Activated CD8-positive, alpha-beta memory T cell treated with anti-CD3 and anti-CD28 coated beads, Interleukin-2, amount 50 U/mL, for 1 hour (primary cell): Measurements from ENCODE around the gene IER3.
"Not testable (repeated sequence)": the region's sequence is repeated elsewhere in the genome, so short reads cannot be mapped to it uniquely, and the experiment has no call there.

Experiments used
- DNase-seq: peaks from one replicate; pipeline ENCODE4 v3.0.0-alpha.2; 2020; ENCODE audit errors: extremely low read depth

Gene IER3

GRCh38 chr6:30768634-30769087 is 24.3 kb upstream of the IER3 start:
- no peak for DNase-seq

DNA sequence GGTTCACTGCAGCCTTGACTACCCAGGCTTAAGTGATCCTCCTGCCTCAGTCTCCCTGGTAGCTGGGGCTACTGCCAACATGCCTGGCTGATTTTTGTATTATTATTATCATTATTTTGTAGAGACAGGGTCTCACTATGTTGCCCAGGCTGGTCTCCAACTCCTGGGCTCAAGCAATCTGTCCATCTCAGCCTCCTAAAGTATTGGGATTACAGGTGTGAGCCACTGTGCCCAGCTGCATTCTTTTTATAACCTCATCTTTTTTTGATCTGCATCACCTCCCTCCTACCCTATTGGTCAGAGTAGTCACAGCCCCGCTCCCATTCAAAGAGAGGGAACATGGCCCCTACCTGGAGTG is 23.6 kb upstream of the IER3 start:
- DNase-seq = no peak

DNA sequence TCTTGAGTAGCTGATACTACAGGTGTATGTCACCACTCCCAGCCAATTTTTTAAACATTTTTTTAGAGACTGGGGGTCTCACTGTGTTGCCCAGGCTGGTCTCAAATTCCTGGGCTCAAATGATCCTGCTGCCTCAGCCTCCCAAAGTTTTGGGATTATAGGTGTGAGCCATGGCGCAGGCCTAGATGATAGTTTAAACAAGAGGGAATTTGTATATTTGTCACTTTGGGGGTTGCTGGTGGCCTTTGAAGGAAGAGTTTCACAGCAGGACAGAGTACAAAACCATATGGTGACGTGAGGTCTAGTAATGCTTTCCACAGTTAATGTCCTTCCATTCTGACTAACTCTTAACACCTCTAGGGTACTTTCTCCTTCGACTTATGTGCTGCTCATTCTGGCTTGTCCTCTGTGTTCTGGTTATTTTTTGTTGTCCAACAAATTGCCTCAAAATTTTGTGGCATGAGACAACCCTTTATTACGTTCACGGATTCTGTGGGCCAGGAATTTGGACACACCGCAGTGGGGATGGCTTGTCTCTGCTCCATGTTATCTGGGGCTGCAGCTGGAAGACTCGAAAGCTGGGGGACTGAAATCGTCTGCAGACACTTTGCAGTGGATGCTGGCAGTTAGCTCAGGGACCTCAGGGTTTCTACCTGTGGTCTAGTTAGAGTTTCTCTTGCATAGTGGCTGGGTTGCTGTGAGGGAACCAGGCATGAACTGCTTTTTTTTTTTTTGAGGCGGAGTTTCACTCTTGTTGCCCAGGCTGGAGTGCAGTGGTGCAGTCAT is 23.0 kb upstream of the IER3 start:
- no peak for DNase-seq

- no peak for DNase-seq
These were observed 22.3 kb upstream of the IER3 start for GRCh38 chr6:30766461-30767157.

DNA sequence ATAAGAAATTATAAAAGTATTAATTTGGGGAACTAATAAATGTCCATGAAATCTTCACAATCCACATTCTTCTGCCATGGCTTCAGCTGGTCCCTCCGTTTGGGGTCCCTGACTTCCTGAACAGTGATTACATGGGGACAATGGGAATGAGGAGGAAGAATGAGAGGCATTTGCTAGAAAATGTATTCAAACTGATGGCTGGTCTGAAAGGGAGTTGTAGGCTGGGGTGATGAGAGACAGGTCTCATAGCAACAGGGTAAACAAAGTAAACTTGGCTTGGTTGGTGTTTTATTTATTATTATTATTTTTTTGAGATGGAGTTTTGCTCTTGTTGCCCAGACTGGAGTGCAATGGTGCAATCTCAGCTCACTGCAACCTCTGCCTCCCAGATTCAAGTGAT is 21.1 kb upstream of the IER3 start:
- DNase-seq = not testable (repeated sequence)

DNA sequence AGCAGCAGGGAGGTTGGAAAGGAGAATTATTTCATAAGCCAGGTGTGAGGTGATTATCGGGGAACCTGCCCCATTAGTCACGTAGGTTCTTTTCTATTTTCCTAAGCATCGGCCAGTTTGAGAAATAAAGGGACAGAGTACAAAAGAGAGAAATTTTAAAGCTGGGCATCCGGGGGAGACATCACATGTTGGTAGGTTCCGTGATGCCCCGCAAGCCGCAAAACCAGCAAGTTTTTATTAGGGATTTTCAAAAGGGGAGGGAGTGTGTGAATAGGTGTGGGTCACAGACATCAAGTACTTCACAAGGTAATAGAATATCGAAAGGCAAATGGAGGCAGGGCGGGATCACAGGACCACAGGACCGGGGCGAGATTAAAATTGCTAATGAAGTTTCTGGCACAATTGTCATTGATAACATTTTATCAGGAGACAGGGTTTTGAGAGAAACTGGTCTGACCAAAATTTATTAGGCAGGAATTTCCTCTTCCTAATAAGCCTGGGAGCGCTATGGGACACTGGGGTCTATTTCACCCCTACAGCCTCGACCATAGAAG is 20.2 kb upstream of the IER3 start:
- not testable (repeated sequence) for DNase-seq

- DNase-seq = no peak
These were observed 19.5 kb upstream of the IER3 start for GRCh38 chr6:30763618-30764489.

DNA sequence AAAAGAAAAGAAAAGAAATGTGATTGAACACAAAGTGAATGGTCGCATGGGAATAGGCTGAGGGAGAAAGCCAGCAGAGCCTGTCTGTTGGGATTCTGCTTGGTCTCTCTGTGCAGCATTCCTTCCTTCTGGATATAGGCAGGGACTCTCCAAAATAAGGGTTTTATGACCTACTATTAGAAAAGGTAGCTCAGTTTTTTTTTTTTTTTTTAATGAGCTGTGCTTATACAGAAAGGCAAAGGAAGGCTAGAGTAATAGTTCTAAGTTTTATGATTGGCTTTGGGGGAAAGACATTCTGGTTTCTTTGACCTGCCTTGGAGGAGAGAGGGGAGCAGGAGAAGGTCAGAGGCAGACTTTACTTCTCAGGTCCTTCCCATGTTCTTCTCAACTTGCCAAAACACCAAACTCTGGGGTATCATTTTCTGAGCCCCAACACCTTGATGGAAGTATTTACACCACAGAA is 18.8 kb upstream of the IER3 start:
- DNase-seq = no peak

DNA sequence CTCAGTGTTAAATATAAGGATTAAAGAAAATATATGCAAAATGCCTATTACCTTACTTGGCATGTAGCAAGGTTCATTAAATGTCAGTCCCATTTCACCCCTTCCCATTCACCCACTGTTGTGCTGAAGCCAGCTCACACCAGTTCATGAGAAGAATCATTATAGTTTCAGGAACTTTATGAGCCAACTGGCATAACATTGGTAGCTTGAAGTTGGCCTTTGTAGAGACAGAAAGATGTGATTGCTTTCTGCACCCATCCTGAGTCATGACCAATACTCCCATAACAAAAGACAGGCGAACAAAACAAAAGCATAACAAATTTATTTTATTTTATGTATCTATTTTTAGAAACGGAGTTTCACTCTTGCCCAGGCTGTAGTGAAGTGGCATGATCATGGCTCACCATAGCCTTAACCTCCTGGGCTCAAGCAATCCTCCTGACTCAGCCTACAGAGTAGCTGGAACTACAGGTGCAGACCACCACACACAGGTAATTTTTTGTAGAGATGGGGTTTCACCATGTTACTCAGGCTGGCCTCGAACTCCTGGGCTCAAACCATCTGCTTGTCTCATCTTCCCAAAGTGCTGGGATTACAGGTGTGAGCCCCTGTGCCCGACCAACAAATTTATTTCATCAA is 17.6 kb upstream of the IER3 start:
- no peak for DNase-seq

GRCh38 chr6:30760549-30760948 is 16.2 kb upstream of the IER3 start:
- DNase-seq = no peak

- DNase-seq = no peak
These were observed 15.4 kb upstream of the IER3 start for GRCh38 chr6:30759575-30760239.

DNA sequence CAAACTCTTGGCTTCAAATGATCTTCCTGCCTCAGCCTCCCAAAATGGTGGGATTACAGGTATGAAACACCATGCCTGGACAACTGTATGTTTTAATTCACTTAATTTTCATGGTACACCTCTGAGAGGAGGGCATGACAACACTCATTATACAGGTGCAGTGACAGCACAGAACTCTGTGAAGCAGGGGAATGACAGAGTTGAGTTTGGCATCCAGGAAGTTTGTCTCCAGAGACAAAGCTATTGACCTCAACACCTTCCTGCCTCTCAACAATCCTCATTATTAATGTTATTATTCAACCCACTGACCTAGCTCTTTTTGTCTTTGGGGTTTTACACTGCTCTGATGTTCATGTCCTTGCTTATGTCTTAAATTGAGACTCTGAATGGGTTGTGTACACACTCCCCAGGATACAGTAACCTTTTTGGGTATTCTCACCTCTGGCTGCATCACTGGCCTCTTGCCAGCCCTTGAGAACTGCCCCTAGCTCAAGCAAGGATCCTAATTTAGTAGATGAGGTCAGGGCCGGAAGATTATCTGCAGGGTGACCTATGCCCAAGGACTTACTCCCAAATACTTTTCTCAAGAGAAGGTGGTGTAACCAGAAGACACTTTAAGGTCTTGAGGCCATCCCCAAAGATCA is 13.0 kb upstream of the IER3 start:
- no peak for DNase-seq

- DNase-seq = not testable (repeated sequence)
These were observed 12.2 kb upstream of the IER3 start for GRCh38 chr6:30756405-30757003.

GRCh38 chr6:30754631-30755030 is 10.3 kb upstream of the IER3 start:
- DNase-seq = no peak

DNA sequence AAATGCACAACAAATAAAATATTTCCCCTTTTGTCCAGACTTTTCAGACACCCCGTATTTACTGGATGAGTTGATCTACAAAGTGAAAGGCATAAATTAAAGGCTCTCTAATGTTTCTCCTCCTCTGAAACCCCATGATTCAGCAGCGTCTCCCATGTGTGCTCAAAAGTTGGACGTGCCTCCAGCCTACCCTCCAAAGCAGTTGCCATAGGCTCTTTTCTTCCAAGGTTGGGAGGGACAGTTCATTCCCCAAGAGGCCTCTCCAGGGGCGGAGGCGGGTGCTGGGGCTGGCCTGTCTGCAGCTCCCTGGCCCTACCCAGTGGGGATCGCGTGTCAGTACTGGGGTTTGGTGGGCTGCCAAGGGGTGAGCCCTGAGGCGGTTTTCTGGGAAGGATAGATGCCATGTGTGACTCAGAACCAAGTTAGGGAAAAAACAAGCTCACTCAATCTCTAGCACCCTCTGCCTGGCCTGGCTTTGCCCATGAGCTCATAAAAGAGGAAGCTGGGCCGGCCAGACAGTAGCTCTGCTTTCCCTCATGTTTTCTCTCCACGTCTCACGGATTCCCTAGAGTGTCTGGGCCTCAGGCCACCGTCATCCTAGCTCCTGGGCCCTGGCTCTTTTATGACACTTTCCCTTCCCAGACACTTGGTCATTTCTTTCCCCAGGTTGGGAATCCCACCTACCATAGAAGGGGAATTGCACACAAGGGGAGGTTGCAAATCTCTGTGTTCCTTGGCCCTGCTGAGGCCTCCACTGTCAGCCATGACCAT is 8.0 kb upstream of the IER3 start:
- DNase-seq = no peak

DNA sequence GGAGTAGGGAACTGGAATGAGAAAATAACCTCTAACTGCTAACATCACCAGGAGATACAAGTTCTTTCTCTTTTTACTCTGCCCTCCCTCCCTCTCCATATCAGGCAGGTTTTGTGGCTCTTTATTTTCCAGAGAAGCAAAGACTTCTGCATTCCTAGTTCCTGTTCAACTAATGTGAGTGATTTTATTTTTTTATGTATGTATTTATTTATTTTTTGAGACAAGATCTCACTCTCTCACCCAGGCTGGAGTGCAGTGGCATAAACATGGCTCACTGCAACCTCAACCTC is 6.0 kb upstream of the IER3 start:
- DNase-seq = no peak

GRCh38 chr6:30749554-30750378 is 5.4 kb upstream of the IER3 start:
- DNase-seq = no peak

DNA sequence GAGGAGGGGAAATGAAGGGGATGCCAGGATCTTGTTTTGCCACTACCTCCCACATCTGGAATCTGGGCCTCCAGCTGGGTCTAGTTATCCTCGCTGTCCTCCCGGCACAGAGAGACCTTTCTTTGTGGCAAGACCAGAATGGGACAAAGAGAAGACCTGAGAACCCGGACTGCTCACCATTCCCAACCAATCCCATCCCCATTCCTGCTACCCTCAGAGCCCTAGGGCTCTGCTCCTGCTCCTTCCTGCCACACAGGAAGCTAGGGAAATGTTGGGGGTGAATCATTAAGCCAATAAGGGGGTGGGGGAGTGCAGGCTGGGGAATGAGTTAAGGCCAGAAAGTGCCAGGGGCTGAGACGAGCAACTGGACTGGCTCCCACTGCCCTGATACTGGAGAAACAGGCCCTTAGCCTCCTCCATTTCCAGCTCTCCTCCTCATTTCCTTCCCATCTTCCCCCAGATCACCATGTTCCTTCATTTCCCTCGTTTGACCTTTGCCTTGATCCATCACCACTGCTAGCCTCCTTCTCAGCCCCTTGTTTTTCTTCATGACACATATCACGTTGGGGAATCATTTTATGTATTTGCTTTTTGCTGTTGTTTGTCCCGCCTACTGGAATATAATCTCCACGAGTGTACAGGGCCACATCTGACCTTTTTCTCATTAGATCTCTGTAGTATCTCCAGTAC is 4.6 kb upstream of the IER3 start:
- DNase-seq = no peak
